ENCODE measurements around the gene OGFOD3.

The OGFOD3 gene

DNA sequence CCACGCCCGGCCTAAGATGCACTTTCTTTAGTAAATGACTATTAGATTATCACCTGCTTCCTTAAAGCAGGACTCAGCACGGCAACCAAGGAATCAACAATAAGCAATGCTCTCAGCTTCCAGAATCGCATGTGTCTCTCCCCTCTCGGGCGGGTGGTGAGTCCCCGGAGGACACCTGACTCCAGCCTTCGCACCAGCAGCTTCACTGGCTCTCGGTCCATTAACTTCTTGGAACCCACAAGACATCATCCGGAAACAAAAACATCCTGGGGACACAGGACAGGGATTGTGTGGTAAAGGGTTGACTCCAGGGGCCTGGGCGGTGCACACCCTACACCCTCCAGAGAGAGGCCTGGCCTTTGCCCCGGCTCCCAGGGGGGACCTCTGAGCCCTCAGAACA lies 24.1 kb downstream of the OGFOD3 start:
- peaks cover 50% of the 10 kb centered on the region for H3K36me3 ChIP-seq
- H3K27me3 ChIP-seq (ENCODE audit: insufficient read depth, low read depth, severe bottlenecking), result no peaks in the 10 kb centered on the region
- DNase-seq, result no peak
- TF ChIP-seq, protein P1, sequence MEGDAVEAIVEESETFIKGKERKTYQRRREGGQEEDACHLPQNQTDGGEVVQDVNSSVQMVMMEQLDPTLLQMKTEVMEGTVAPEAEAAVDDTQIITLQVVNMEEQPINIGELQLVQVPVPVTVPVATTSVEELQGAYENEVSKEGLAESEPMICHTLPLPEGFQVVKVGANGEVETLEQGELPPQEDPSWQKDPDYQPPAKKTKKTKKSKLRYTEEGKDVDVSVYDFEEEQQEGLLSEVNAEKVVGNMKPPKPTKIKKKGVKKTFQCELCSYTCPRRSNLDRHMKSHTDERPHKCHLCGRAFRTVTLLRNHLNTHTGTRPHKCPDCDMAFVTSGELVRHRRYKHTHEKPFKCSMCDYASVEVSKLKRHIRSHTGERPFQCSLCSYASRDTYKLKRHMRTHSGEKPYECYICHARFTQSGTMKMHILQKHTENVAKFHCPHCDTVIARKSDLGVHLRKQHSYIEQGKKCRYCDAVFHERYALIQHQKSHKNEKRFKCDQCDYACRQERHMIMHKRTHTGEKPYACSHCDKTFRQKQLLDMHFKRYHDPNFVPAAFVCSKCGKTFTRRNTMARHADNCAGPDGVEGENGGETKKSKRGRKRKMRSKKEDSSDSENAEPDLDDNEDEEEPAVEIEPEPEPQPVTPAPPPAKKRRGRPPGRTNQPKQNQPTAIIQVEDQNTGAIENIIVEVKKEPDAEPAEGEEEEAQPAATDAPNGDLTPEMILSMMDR (IDR thresholded peaks at IDR 0.05; ENCODE audit: low read depth, low read length), result no peak
- H3K27ac ChIP-seq, result no peak overlapping the region
- no peaks in the 10 kb centered on the region for H3K9me3 ChIP-seq (ENCODE audit: severe bottlenecking)
- H3K4me3 ChIP-seq (ENCODE audit: low read depth, low read length), result no peak overlapping the region

DNA sequence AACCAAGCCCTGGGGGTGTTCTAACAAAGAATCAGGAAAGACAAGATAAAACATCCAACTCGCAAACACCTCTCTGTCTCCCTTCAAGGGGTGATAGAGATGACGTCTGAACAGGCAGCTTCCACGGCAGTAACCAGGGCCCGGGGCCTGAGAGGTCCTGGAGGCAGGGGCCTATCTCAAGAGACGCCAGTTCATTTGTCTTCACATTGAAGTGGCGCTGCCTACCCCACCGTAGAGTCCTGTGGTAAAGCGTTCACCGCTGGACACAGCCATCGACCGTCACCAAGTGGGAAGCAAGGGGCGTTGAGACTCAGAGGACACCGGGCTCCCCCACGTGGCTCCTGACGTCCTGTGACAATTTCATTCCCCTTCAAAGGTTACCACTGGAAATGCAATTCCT lies 25.4 kb downstream of the OGFOD3 start:
- H3K36me3 ChIP-seq, result peaks cover 42% of the 10 kb centered on the region
- H3K27me3 ChIP-seq (ENCODE audit: insufficient read depth, low read depth, severe bottlenecking), result no peaks in the 10 kb centered on the region
- no peak for DNase-seq
- H3K4me3 ChIP-seq (ENCODE audit: low read depth, low read length), result no peak overlapping the region
- no peaks in the 10 kb centered on the region for H3K9me3 ChIP-seq (ENCODE audit: severe bottlenecking)
- no peak overlapping the region for H3K27ac ChIP-seq
- TF ChIP-seq, protein P1 (IDR thresholded peaks at IDR 0.05; ENCODE audit: low read depth, low read length), result no peak

GRCh38 chr17:82392209-82392920 lies 26.0 kb downstream of the OGFOD3 start:
- Histone ChIP-seq H3K27me3 (ENCODE audit: insufficient read depth, low read depth, severe bottlenecking) (no peaks in the 10 kb centered on the region), H3K27ac (no peak overlapping the region), H3K9me3 (ENCODE audit: severe bottlenecking) (no peaks in the 10 kb centered on the region), H3K36me3 (peaks cover 37% of the 10 kb centered on the region), H3K4me3 (ENCODE audit: low read depth, low read length) (no peak overlapping the region)
- DNase-seq, result no peak
- TF ChIP-seq, protein P1 (IDR thresholded peaks at IDR 0.05; ENCODE audit: low read depth, low read length), result no peak

DNA sequence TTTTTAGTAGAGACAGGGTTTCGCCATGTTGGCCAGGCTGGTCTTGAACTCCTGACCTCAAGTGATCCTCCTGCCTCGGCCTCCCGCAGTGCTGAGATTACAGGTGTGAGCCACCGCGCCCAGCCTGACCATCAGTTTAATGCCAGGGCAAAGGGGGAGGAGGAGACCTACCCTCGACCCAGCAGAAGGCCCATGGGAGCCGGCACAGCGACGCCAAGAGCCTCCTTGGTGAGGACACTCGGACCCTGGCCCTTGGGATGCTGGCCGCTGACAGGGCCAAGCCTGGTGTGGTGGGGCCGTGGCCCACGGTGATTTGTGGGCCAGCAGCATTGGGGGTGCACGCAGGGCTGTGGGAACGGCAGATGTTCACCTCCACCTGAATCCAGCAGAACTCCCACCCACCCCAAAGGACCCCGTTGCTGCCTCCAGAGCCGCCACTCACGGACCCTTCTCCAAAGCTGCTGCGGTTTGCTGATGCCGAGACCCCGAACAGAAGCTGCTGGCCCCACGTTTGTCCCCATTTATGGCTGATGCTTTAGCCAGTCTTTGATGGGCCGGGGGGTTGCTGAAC lies 26.8 kb downstream of the OGFOD3 start:
- Histone ChIP-seq H3K27ac (no peak overlapping the region), H3K9me3 (ENCODE audit: severe bottlenecking) (no peaks in the 10 kb centered on the region), H3K27me3 (ENCODE audit: insufficient read depth, low read depth, severe bottlenecking) (no peaks in the 10 kb centered on the region), H3K4me3 (ENCODE audit: low read depth, low read length) (no peak overlapping the region), H3K36me3 (peaks cover 37% of the 10 kb centered on the region)
- TF ChIP-seq, protein P1 (IDR thresholded peaks at IDR 0.05; ENCODE audit: low read depth, low read length), result no peak
- DNase-seq, result no peak

DNA sequence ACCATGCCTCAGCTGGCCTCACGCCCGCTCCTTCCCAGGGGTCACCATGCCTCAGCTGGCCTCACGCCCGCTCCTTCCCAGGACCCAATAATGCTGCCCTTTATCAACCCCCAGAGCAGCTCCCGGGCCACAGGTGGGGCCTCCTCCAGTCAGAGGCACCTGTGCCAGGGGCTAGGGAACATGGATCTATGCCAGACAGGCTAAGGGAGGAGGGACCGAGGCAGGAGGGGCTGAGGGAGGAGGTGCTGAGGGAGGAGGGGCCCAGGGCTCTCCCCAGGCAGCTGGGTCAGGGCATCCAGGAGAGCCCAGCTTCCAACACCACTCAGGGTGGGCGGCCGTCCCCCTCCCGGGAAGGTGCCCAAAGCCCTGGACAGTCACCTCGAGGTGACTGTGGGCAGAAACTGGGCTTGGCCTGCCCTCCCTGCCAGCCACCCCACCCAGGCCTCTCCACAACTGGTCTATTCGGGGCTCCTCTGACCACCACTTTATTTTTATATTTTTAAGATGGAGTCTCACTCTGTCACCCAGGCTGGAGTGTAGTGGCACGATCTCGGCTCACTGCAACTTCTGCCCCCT lies 27.4 kb downstream of the OGFOD3 start:
- Histone ChIP-seq H3K27me3 (ENCODE audit: insufficient read depth, low read depth, severe bottlenecking) (no peaks in the 10 kb centered on the region), H3K9me3 (ENCODE audit: severe bottlenecking) (no peaks in the 10 kb centered on the region), H3K36me3 (peaks cover 37% of the 10 kb centered on the region), H3K4me3 (ENCODE audit: low read depth, low read length) (no peak overlapping the region), H3K27ac (0 out of 2 replicates have a peak overlapping the region, but pooled peaks have one; percentile 11)
- TF ChIP-seq, protein P1 (IDR thresholded peaks at IDR 0.05; ENCODE audit: low read depth, low read length), result no peak
- DNase-seq, result no peak

All from WERI-Rb-1 (cell line).